ENCODE results near the gene ZNF578.
A peak's percentile ranks its signal among the peaks of the same experiment; 100 is the strongest.
"Not testable (repeated sequence)": the region's sequence is repeated elsewhere in the genome, so short reads cannot be mapped to it uniquely, and the experiment has no call there.

The ZNF578 gene

GRCh38 chr19:52527956-52528351 lies 74.6 kb downstream of the ZNF578 start:
- TF ChIP-seq CTCF (IDR thresholded peaks at IDR 0.05; ENCODE audit: low read depth, low read length, missing control alignments) = no peak
- DNase-seq (ENCODE audit: low read depth) = no peak
- H3K4me3 ChIP-seq (ENCODE audit: low read depth, low read length) = peak overlapping the region; percentile 75
- in situ Hi-C loops (cut with HindIII; ENCODE audit: low sequenced_read_pairs) = no loop called here

DNA sequence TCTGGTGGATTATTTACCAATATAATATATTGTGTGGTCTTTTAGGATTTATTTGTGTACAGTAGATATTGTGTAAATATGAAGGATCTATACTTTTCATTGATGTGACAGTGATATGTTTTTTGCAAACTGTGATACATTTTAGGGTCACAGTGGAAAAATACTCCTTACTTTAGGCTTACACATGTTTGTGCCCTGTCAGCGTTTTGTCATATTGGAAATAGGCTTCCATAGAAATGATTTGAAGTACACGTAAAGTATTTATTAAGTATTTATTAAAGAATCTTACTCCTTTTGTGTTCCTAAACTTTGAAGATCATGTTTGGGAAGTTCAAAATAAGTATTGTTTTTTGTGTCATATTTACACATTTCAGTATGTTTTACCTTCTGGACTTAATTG lies 79.1 kb downstream of the ZNF578 start:
- no peak for DNase-seq (ENCODE audit: low read depth)
- no peak for TF ChIP-seq CTCF (IDR thresholded peaks at IDR 0.05; ENCODE audit: low read depth, low read length, missing control alignments)
- in situ Hi-C loops (cut with HindIII; ENCODE audit: low sequenced_read_pairs) = no loop called here
- H3K4me3 ChIP-seq (ENCODE audit: low read depth, low read length) = no peak overlapping the region

DNA sequence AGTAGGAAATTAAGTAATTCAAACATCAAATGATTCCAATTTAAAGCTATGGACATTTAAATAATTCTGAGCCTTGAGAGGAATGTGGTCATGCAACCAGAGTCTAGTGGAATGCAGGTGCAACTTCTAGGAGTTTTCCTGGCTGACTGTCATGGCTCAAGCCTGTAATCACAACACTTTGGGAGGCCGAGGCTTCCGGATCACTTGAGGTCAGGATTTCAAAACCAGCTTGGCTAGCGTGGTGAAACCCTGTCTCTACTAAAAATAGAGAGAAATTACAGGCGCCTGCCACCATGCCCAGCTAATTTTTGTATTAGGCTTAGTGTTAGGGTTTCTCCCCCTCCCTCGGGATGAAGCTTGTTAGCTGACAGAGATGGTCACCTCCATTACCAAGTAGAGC lies 80.5 kb downstream of the ZNF578 start:
- DNase-seq (ENCODE audit: low read depth) = no peak
- H3K4me3 ChIP-seq (ENCODE audit: low read depth, low read length) = no peak overlapping the region
- in situ Hi-C loops (cut with HindIII; ENCODE audit: low sequenced_read_pairs) = no loop called here
- no peak for TF ChIP-seq CTCF (IDR thresholded peaks at IDR 0.05; ENCODE audit: low read depth, low read length, missing control alignments)

- H3K4me3 ChIP-seq (ENCODE audit: low read depth, low read length) = peak overlapping the region; percentile 58
- in situ Hi-C loops (cut with HindIII; ENCODE audit: low sequenced_read_pairs) = not testable (repeated sequence)
- peak; percentile 0 for DNase-seq (ENCODE audit: low read depth)
Measured at GRCh38 chr19:52535385-52535770, 82.0 kb downstream of the ZNF578 start.

- in situ Hi-C loops (cut with HindIII; ENCODE audit: low sequenced_read_pairs) = no loop called here
- peak overlapping the region; percentile 58 for H3K4me3 ChIP-seq (ENCODE audit: low read depth, low read length)
- DNase-seq (ENCODE audit: low read depth) = peak; percentile 12
- peak; percentile 3 for TF ChIP-seq CTCF (IDR thresholded peaks at IDR 0.05; ENCODE audit: low read depth, low read length, missing control alignments)
Measured at GRCh38 chr19:52535771-52536447, 82.6 kb downstream of the ZNF578 start.

DNA sequence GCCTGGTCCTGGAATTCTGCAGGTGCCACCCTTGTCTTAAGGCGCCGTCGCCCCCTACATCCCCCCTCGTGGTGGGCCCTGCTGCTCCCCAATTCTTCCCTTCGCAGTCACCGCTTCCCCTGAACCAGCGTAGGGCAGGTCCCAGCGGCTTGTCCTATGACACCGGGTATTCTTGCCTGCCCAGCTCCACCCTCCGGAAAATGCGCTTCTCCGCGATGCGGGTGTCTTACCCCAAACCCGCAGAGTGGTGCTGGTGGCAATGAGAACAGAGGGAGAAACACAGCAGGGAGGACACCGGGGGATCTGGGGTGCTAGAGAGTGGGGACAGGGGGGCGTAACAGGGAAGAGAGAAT lies 83.1 kb downstream of the ZNF578 start:
- H3K4me3 ChIP-seq (ENCODE audit: low read depth, low read length) = peak overlapping the region; percentile 58
- DNase-seq (ENCODE audit: low read depth) = no peak
- in situ Hi-C loops (cut with HindIII; ENCODE audit: low sequenced_read_pairs) = no loop called here
- no peak for TF ChIP-seq CTCF (IDR thresholded peaks at IDR 0.05; ENCODE audit: low read depth, low read length, missing control alignments)

- H3K4me3 ChIP-seq (ENCODE audit: low read depth, low read length); DNase-seq (ENCODE audit: low read depth); in situ Hi-C loops (cut with HindIII; ENCODE audit: low sequenced_read_pairs): not testable (repeated sequence)
Measured at GRCh38 chr19:52538815-52539214, 85.5 kb downstream of the ZNF578 start.

GRCh38 chr19:52541176-52541575 lies 87.8 kb downstream of the ZNF578 start:
- H3K4me3 ChIP-seq (ENCODE audit: low read depth, low read length); DNase-seq (ENCODE audit: low read depth); in situ Hi-C loops (cut with HindIII; ENCODE audit: low sequenced_read_pairs): not testable (repeated sequence)

All from astrocyte of the cerebellum (primary cell).